Measurements from ENCODE around the gene UPK1A.

The UPK1A gene
- long read RNA-seq, donor 1, partial matches to known transcripts: 0 of 8 reads
- long read RNA-seq, donor 1, other reads (novel, unspliced or antisense): 0 of 8 reads
- long read RNA-seq, donor 2, partial matches to known transcripts: 0 of 1 reads
- long read RNA-seq, donor 2, other reads (novel, unspliced or antisense): 0 of 1 reads
- long read RNA-seq, donor 3, transcript UPK1A-204 (8 exons, 1,268 nt): major isoform, 5 of 6 reads
- long read RNA-seq, donor 3, partial matches to known transcripts: 0 of 6 reads
- long read RNA-seq, donor 3, other reads (novel, unspliced or antisense): 0 of 6 reads
- long read RNA-seq, donor 4, transcript UPK1A-204 (8 exons, 1,268 nt): major isoform, 5 of 6 reads
- long read RNA-seq, donor 4, partial matches to known transcripts: 0 of 6 reads
- long read RNA-seq, donor 4, other reads (novel, unspliced or antisense): 0 of 6 reads
- long read RNA-seq, donor 5, partial matches to known transcripts: 0 of 1 reads
- long read RNA-seq, donor 5, other reads (novel, unspliced or antisense): 0 of 1 reads
- long read RNA-seq, donor 6, transcript UPK1A-204 (8 exons, 1,268 nt): major isoform, 5 of 8 reads
- long read RNA-seq, donor 6, partial matches to known transcripts: 0 of 8 reads
- long read RNA-seq, donor 6, other reads (novel, unspliced or antisense): 0 of 8 reads
- long read RNA-seq, donor 7: 0 reads
- long read RNA-seq, donor 8, partial matches to known transcripts: 0 of 2 reads
- long read RNA-seq, donor 8, other reads (novel, unspliced or antisense): 0 of 2 reads

GRCh38 chr19:35666251-35666913 lies at the start of gene UPK1A:
TSS of gene UPK1A (plus strand) at chr19:35666517. CDS start at chr19:35666813, 296 bp downstream.
- no peak for DNase-seq

- DNase-seq: no peak
Observed at GRCh38 chr19:35618857-35619256, 47.5 kb upstream of the UPK1A start.

DNA sequence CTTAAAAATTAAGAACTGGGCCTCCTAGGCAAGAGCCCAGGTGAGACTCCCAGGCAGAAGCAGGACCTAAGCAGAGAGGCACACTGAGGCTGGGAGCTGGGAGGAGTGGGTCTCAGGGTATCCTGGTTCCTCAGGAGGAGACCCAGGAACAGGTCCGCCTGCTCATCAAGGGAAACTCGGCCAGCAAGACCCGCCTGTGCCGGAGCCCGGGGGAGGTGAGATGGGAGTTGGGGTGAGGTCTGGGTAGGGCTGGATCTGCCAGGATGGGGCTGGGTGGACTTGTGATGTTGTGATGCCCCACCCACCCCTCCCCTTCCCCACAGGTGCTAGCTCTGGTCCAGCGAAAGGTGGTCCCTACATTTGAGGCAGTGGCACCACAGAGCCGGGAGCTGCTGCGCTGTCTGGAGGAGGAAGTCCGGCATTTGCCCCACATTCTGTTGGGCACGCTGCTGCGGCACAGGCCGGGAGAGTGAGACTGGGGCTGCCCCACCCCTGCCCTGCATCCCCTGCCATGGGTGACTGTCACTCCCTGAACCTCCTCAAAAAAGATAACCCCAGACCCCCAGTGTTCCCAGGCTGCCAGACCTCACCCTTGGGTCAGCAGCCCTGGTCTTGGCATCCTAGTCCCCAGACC lies 46.9 kb upstream of the UPK1A start:
- no peak for DNase-seq

DNA sequence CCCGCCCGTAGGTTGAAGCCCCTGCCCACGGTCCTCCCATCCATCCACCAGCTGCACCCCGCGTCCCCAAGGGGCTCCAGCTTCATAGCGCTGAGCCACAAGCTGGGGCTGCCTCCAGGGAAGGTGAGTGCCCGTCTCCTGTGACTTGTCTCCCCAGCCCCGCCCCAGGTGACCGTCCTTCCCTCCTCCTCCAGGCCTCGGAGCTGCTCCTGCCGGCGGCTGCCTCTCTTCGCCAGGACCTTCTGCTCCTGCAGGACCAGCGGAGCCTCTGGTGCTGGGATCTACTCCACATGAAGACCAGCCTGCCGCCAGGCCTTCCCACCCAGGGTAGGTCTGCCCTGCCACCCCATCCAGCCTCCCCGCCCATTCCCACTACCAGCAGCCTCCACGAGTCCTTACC lies 46.3 kb upstream of the UPK1A start:
- DNase-seq: no peak

- DNase-seq: no peak
Observed at GRCh38 chr19:35621708-35622107, 44.6 kb upstream of the UPK1A start.

DNA sequence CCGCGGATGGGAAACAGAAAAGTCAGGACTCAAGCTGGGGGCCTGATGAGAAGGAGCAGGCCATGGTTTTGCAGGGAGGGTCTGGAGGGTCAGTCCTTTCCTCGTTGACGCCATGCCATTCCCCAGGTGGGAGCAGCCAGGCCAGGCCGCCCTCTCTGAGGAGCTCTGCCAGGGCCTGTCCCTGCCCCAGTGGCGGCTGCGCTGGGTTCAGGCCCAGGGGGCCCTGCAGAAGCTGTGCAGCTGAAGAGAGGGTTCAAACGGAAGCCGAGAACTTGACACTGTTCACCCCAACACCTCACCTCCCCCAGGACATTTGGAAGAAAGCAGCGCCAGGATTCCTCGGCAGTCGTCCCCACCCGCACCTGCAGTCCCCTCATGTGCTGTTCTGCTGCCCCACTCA lies 43.6 kb upstream of the UPK1A start:
- DNase-seq: no peak

DNA sequence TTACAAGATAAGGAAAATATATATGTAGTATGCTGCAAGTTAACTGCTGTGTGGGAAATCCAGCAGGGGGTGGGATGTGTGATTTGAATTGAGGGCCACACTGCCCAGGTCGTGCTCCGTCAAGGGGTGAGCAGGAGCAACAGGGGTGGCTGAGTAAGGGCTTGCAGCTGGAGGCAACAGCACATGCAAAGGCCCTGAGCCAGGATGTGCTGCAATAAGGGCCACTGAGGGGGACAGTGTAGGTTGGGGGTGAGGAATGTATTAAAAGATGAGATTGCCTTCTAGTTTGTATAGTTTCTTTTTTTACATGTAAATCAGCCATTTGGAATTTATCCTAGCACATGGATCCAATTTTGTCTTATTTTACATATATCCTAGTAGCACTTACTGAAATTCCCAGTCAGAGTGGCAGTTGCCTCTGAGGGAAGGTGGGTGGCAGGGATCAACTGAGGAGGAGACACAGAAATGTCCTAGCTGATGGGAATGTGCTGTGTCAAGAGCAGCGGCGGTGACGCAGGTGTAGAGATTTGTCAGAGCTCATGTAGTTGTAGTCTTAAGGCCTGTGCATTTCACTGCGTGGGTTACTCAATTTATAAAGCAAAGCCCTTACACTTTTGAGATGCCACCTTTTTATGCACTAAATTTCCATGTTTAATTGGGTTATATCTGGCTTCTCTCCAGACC lies 42.8 kb upstream of the UPK1A start:
- no peak for DNase-seq

DNA sequence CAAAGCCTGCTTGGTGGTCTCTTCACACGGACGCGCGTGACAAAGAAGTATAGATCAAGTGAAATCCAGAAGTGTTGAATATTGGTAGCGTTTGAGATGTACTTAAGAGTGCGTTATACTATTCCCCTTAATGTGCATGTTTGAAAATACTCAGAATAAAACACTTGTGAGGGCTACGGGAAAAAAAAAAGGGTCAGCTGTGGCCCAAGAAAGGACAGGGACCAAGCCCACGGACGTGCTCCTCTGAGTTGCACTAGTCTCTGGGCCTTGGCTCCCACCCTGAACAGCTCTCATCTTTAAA lies 38.1 kb upstream of the UPK1A start:
- no peak for DNase-seq

GRCh38 chr19:35628565-35629331 lies 37.6 kb upstream of the UPK1A start, which contains the start of gene RBM42:
TSS of gene RBM42 (plus strand) at chr19:35629036. CDS start at chr19:35629154, 118 bp downstream.
- DNase-seq: peak; percentile 94

- no peak for DNase-seq
Observed at GRCh38 chr19:35629332-35629633, 37.0 kb upstream of the UPK1A start.

DNA sequence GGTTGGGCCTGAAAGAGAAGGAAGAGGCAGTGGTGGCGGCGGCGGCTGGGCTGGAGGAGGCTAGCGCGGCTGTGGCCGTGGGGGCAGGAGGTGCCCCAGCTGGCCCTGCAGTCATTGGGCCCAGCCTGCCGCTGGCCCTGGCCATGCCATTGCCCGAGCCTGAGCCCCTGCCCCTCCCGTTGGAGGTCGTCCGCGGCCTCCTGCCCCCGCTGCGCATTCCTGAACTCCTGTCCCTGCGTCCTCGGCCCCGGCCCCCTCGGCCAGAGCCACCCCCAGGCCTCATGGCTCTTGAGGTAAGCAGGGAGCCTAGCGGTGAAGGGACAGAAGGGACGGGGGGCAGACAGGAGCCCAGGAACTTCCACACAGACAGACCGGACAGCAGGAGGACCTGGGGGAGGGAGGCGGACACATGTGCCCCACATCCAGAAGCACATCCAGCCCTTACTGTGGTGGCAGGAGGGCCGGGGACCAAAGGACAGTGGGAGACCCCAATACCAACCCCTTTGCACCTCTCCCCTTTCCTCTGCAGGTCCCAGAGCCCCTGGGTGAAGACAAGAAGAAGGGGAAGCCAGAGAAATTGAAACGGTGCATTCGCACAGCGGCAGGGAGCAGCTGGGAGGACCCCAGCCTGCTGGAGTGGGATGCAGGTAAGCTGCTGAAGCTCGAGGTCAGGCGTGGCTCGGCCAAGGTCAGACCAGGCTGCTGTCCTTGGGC lies 32.4 kb upstream of the UPK1A start:
- DNase-seq: no peak

DNA sequence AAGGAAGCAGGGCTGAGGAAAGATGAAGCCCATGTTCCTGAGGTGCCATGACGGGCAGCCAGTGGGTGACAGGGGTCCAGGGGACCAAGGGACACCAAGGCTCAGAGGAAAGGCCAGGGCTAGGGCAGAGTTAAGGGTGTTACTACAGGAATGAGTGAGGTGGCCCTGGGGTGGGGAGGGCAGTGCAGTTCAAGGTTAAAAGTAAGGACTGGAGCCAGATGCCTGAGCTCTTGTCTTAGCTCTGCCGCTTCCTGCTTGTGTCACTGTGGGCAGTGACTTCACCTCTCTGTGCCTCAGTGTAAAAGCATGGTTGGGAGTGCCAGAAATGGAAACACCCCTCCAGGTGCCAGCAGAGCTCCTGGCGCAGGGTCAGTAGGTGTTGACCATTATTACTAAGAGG lies 29.7 kb upstream of the UPK1A start:
- DNase-seq: no peak

- DNase-seq: no peak
Observed at GRCh38 chr19:35637165-35637564, 29.2 kb upstream of the UPK1A start.

DNA sequence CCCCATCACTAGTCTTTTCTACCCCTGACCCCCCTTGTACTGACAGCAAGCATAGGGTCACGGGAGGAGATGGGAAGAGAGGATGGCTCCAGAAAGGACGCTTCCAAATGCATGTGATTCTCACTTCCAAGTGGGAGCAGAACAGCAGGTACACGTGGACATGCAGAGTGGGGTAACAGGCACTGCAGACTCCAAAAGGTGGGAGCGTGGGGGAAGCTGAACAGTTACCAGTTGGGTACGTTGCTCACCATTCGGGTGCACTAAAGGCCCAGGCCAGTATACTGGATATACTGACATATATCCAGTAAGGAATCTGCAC lies 27.0 kb upstream of the UPK1A start:
- DNase-seq: no peak

DNA sequence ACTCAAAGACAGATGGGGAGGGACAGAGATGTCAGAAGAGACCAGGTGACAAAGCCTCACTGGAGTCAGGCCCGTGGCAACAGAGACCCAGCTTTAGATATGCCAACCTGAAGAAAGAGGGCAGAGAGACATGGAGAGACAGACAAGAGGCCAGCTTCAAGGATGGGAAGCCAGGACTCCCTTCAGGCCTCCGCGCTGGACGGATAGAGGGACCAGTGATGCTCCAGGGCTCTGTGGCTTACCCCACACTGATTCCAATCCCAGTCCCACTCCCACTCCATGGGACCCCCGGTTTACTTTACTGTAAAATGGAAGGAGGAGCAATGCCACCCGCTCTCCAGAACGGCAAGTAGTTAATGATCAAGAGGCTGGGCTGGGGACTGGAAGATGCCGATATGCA lies 26.5 kb upstream of the UPK1A start:
- no peak for DNase-seq

- DNase-seq: peak; percentile 20
Observed at GRCh38 chr19:35641515-35642151, 24.7 kb upstream of the UPK1A start, which contains the start of gene ETV2. TSS of gene ETV2 (plus strand) at chr19:35641745. CDS start at chr19:35642461, 716 bp downstream.

GRCh38 chr19:35642312-35642711 lies 24.0 kb upstream of the UPK1A start:
- peak; percentile 23 for DNase-seq

GRCh38 chr19:35642798-35643254 lies 23.5 kb upstream of the UPK1A start:
- no peak for DNase-seq

DNA sequence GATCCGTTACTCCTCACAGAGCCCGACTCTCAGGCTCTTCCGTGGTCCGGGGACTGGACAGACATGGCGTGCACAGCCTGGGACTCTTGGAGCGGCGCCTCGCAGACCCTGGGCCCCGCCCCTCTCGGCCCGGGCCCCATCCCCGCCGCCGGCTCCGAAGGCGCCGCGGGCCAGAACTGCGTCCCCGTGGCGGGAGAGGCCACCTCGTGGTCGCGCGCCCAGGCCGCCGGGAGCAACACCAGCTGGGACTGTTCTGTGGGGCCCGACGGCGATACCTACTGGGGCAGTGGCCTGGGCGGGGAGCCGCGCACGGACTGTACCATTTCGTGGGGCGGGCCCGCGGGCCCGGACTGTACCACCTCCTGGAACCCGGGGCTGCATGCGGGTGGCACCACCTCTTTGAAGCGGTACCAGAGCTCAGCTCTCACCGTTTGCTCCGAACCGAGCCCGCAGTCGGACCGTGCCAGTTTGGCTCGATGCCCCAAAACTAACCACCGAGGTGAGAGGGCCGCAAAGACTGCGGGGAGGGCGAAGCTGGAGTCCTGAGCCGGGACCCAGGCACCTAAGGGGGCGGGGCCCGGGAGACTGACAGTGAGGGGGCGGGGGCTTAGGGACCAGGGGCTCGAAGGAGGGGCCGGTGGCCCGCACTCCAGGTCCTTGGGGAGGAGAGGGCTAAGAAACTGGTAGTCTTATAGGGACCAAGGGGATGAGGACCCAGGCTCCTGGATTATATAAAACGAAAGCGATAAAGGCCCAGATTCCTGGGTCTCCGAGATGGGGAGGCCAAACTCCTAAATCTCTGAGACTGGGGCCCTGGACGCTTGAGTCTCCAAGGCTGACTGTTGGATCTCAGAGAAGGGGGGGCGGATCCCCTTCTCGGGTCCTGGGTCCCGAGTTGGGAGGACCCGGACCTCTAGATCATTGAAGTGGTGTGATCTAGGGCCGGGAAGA lies 22.8 kb upstream of the UPK1A start:
- peak; percentile 97 for DNase-seq
